ENCODE measurements around the gene ARPC4.
"Not testable (repeated sequence)": the region's sequence is repeated elsewhere in the genome, so short reads cannot be mapped to it uniquely, and the experiment has no call there.

Gene ARPC4

DNA sequence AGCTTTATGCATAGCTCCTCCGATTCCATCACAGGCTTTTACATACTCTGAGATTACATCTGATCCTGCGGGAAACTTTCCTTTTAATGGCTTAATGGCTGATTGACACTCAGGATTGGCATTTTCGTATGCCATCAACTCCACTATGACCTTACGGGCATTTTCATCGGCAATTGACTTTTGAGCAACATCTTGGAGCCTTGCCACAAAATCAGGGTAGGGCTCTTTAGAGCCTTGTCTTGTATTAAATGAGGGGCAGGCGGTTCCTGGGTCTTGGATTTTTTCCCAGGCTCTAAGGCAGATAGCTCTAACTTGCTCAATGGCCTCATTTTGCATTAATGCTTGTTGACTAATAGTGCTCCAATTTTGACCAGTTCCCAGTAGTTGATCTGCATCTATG lies 59.0 kb downstream of the ARPC4 start:
- DNase-seq (ENCODE audit: low read depth in 2 of 2, low spot score in 1 of 2), result not testable (repeated sequence)

DNA sequence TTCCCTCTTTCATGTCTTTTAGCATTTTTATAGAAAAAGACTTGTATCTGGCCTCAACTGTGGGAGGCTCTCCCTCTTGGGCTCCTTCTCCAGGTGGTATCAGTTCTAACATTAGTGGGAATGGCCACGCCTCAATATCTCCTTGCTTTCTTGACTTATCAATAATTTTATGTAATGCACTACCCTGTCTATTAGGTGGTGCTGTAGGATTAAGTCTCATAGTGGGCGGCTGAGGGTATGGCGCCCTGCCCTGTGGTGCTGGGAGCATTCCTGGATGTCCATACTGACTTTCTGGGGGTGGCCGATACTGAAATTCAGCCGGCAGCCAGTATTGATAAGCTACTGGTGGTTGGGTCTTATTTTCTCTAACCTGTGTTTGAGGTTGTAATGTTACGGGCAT lies 59.6 kb downstream of the ARPC4 start:
- DNase-seq (ENCODE audit: low read depth in 2 of 2, low spot score in 1 of 2), result no peak

DNA sequence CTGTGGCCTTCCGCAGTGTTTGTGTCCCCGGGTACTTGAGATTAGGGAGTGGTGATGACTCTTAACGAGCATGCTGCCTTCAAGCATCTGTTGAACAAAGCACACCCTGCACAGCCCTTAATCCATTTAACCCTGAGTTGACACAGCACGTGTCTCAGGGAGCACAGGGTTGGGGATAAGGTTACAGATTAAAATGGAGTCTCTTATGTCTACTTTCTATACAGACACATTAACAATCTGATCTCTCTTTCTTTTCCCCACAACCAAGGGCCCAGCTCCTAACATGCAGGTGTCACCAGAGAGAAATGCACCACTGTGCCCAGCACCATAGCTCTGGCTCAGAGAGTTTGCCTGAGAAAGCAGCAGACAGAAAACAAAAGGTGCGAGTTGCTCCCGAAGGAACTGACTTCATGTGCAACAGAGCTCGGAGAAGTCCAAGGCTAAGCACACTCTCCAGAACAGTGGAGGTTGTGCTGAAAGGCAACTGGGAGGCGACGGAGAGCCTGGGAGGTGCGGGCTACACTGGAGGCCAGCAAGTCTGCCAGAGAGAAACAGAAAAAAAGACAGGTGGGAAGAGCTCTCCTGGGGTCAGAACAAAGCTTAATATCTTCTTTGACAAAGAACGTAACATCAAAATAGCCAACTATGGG lies 61.5 kb downstream of the ARPC4 start:
- DNase-seq (ENCODE audit: low read depth in 2 of 2, low spot score in 1 of 2), result not testable (repeated sequence)

DNA sequence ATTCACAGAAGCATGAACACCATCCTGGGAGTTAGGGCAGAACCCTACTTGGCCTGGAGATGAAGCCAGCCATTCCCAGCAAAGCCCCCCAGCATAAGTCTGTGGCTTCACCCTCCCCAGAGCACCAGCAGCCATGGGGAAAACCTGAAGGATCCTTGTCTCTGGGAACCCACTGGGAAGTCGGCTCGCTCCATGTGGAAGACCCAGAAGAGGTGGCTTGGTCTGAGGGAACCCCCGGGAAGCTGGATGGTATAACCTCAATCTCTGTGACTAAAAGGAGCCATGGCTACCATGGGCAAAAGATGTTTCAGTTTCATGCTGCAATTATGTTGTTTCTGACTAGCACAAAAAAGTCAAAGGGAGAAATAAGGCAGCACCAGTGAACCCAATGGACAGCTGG lies 62.7 kb downstream of the ARPC4 start:
- DNase-seq (ENCODE audit: low read depth in 2 of 2, low spot score in 1 of 2), result no peak
